Sciatic nerve (tissue), 2 donors: ENCODE data around the gene FAM174B. TPM values are rescaled to one million over a fixed set of nuclear protein-coding genes. Genes with fewer than 3 reads are reported as not detected.

Experiments used
- ATAC-seq: fragments of 200-7000 bp; cut with Tn5 transposase; one replicate; pipeline ENCODE4 v1.9.1; 2020; ENCODE audit warnings: mild to moderate bottlenecking, moderate library complexity
- DNase-seq: peaks from one replicate; pipeline ENCODE4 v3.0.0-alpha.2; 2020; ENCODE audit warnings: low spot score
- intact Hi-C: fragments of 100-400 bp; cut with DNase I; formaldehyde crosslinking; loops from one replicate; pipeline ENCODE4 v1.14.2; 2022
- total RNA-seq: library from RNA; stranded (reverse); fragmentation: NEBNext Ultra II Directional; extraction: Animal tissue kit (Norgen Biotek cat#: 25700); gene quantifications from one replicate; pipeline ENCODE4 v1.2.1, GENCODE V29; 2021
- donor health status: DM: no; HTN: no; CAD: no.
- donor health status: DM: no; HTN: no; CAD: no.

The FAM174B gene
- 17.5 TPM for total RNA-seq

GRCh38 chr15:92655178-92655995 lies at the start of gene FAM174B:
FAM174B (minus strand) TSS chr15:92655775.
- no peak for DNase-seq
- intact Hi-C loops = no loop called here
- ATAC-seq = peak; percentile 58

- DNase-seq = no peak
These were observed 40.5 kb upstream of the FAM174B start for GRCh38 chr15:92696096-92696495.

GRCh38 chr15:92693691-92694331 lies 38.2 kb upstream of the FAM174B start:
- DNase-seq = no peak
- intact Hi-C loops = no loop called here
- ATAC-seq = no peak

More at GRCh38 chr15:92696096-92696495, 40.5 kb upstream of the FAM174B start:
- intact Hi-C loops = no loop called here
- no peak for ATAC-seq

- DNase-seq (no peak), ATAC-seq (no peak)
- intact Hi-C loops = no loop called here
These were observed 34.8 kb upstream of the FAM174B start for GRCh38 chr15:92690395-92690794.

- DNase-seq (no peak), ATAC-seq (no peak)
- intact Hi-C loops = no loop called here
These were observed 32.2 kb upstream of the FAM174B start for GRCh38 chr15:92687746-92688145.

- no peak for DNase-seq
- ATAC-seq = no peak
- intact Hi-C loops = no loop called here
These were observed 31.6 kb upstream of the FAM174B start for GRCh38 chr15:92687195-92687602.

- intact Hi-C loops = no loop called here
- DNase-seq (no peak), ATAC-seq (peak; percentile 45)
These were observed 27.9 kb upstream of the FAM174B start for GRCh38 chr15:92683511-92683834.

GRCh38 chr15:92682741-92683510 lies 27.4 kb upstream of the FAM174B start:
- intact Hi-C loops = no loop called here
- DNase-seq (peak; percentile 61), ATAC-seq (peak; percentile 86)

GRCh38 chr15:92681141-92681631 lies 25.6 kb upstream of the FAM174B start:
- intact Hi-C loops = no loop called here
- no peak for DNase-seq

GRCh38 chr15:92677999-92678398 lies 22.4 kb upstream of the FAM174B start:
- DNase-seq = peak; percentile 77
- ATAC-seq = peak; percentile 63
- intact Hi-C loops = no loop called here

More at GRCh38 chr15:92681141-92681631, 25.6 kb upstream of the FAM174B start:
- ATAC-seq = peak; percentile 94

- intact Hi-C loops = no loop called here
- ATAC-seq (no peak), DNase-seq (no peak)
These were observed 21.0 kb upstream of the FAM174B start for GRCh38 chr15:92676561-92676960.

- no peak for ATAC-seq
These were observed 19.9 kb upstream of the FAM174B start for GRCh38 chr15:92675485-92675884.

GRCh38 chr15:92674347-92674746 lies 18.8 kb upstream of the FAM174B start:
- no peak for ATAC-seq
- intact Hi-C loops = no loop called here
- no peak for DNase-seq

More at GRCh38 chr15:92675485-92675884, 19.9 kb upstream of the FAM174B start:
- DNase-seq = no peak
- intact Hi-C loops = no loop called here

GRCh38 chr15:92672102-92672501 lies 16.5 kb upstream of the FAM174B start:
- no peak for DNase-seq
- no peak for ATAC-seq
- intact Hi-C loops = no loop called here

GRCh38 chr15:92671406-92671805 lies 15.8 kb upstream of the FAM174B start:
- no peak for DNase-seq
- no peak for ATAC-seq
- intact Hi-C loops = no loop called here

GRCh38 chr15:92670621-92671020 lies 15.0 kb upstream of the FAM174B start:
- intact Hi-C loops = no loop called here
- DNase-seq = no peak

GRCh38 chr15:92669432-92669831 lies 13.9 kb upstream of the FAM174B start:
- intact Hi-C loops = no loop called here
- ATAC-seq = no peak
- no peak for DNase-seq

More at GRCh38 chr15:92670621-92671020, 15.0 kb upstream of the FAM174B start:
- no peak for ATAC-seq

- intact Hi-C loops = no loop called here
- no peak for DNase-seq
- no peak for ATAC-seq
These were observed 13.0 kb upstream of the FAM174B start for GRCh38 chr15:92668620-92669019.

- DNase-seq (no peak), ATAC-seq (no peak)
- intact Hi-C loops = no loop called here
These were observed 12.5 kb upstream of the FAM174B start for GRCh38 chr15:92667970-92668485.
